ENCODE results near the gene ADAM15. TPM values are rescaled to one million over a fixed set of nuclear protein-coding genes. Genes with fewer than 3 reads are reported as not detected.

Gene ADAM15
- total RNA-seq, 2 donors from 2014 or later: 64.6 to 96.7 TPM

GRCh38 chr1:155084722-155085503 is 33.8 kb downstream of the ADAM15 start:
- H3K4me3 ChIP-seq: peak overlapping the region; percentile 56 to 73
- peak; percentile 95 for DNase-seq (ENCODE audit: low spot score)

GRCh38 chr1:155085504-155086127 is 34.5 kb downstream of the ADAM15 start:
- H3K4me3 ChIP-seq: peak overlapping the region; percentile 56 to 73
- no peaks in the 10 kb centered on the region for H3K9me3 ChIP-seq
- H3K27me3 ChIP-seq: peaks cover 24 to 34% of the 10 kb centered on the region in 2 donors
- H3K4me1 ChIP-seq: peaks cover 0 to 53% of the 10 kb centered on the region in 2 donors
- H3K36me3 ChIP-seq: no peaks in the 10 kb centered on the region
- DNase-seq (ENCODE audit: low spot score): peak; percentile 81
- TF ChIP-seq CTCF (IDR thresholded peaks at IDR 0.05): no peak
- peak overlapping the region; percentile 91 to 94 for H3K27ac ChIP-seq

More at GRCh38 chr1:155084722-155085503, 33.8 kb downstream of the ADAM15 start:
- Histone ChIP-seq H3K27ac (peak overlapping the region; percentile 91 to 94), H3K9me3 (no peaks in the 10 kb centered on the region), H3K4me1 (peaks cover 0 to 60% of the 10 kb centered on the region in 2 donors), H3K36me3 (no peaks in the 10 kb centered on the region), H3K27me3 (peaks cover 31 to 41% of the 10 kb centered on the region in 2 donors)
- peak; percentile 84 to 92 for TF ChIP-seq CTCF (IDR thresholded peaks at IDR 0.05)

- Histone ChIP-seq H3K27me3 (peaks cover 17 to 28% of the 10 kb centered on the region in 2 donors), H3K9me3 (no peaks in the 10 kb centered on the region), H3K27ac (peak overlapping the region; percentile 91 to 94), H3K36me3 (no peaks in the 10 kb centered on the region), H3K4me1 (peaks cover 0 to 49% of the 10 kb centered on the region in 2 donors), H3K4me3 (peak overlapping the region in 1 of 2 donors; percentile 73)
- TF ChIP-seq CTCF (IDR thresholded peaks at IDR 0.05): peak; percentile 100
- peak; percentile 74 for DNase-seq (ENCODE audit: low spot score)
These were observed 35.1 kb downstream of the ADAM15 start for GRCh38 chr1:155086128-155086741.

- Histone ChIP-seq H3K4me3 (no peak overlapping the region), H3K27ac (peak overlapping the region in 1 of 2 donors; percentile 35), H3K4me1 (peaks cover 0 to 49% of the 10 kb centered on the region in 2 donors), H3K27me3 (peaks cover 11 to 20% of the 10 kb centered on the region in 2 donors), H3K36me3 (no peaks in the 10 kb centered on the region), H3K9me3 (no peaks in the 10 kb centered on the region)
- DNase-seq (ENCODE audit: low spot score): no peak
- peak in 1 of 2 donors; percentile 45 for TF ChIP-seq CTCF (IDR thresholded peaks at IDR 0.05)
These were observed 35.9 kb downstream of the ADAM15 start for GRCh38 chr1:155086856-155087535.

Measured in right atrium auricular region (tissue), 2 donors.